ENCODE results near the gene CDK13. TPM values are rescaled to one million over a fixed set of nuclear protein-coding genes. Genes with fewer than 3 reads are reported as not detected.

The CDK13 gene
- total RNA-seq, 1 experiment from 2014 or later: 34.9 TPM

GRCh38 chr7:40003597-40003996, 53.5 kb downstream of the CDK13 start:
- intact Hi-C loops (cut with micrococcal nuclease): loop anchor here (5.0 kb wide), 1 partner anchor 51 kb away; the partner anchor contains the start of gene CDK13
- Histone ChIP-seq H3K36me3 (ENCODE audit: low read depth, low read length) (0 out of 2 replicates have a peak, but pooled peaks cover 5% of the 10 kb centered on the region), H3K27me3 (ENCODE audit: low read length) (no peaks in the 10 kb centered on the region), H3K27ac (ENCODE audit: low read length) (no peak overlapping the region), H3K4me2 (ENCODE audit: low read length) (no peak overlapping the region), H2AFZ (ENCODE audit: low read length) (no peak overlapping the region), H3K79me2 (ENCODE audit: low read length) (no peaks in the 10 kb centered on the region), H3K4me1 (ENCODE audit: insufficient read depth, low read length) (peaks cover 6% of the 10 kb centered on the region; the same call in 1 of the 2 replicates), H3K9me2 (replicated peaks; ENCODE audit: low read length) (no peaks in the 10 kb centered on the region), H4K20me1 (ENCODE audit: low read length) (peaks cover 2% of the 10 kb centered on the region; the same call in 1 of the 2 replicates), H3F3A (ENCODE audit: low read length, unreplicated experiment) (no peaks in the 10 kb centered on the region), H3K4me3 (ENCODE audit: low read length) (no peak overlapping the region), H3K9me3 (ENCODE audit: low read length) (no peaks in the 10 kb centered on the region), H3K9ac (ENCODE audit: low read length) (no peak overlapping the region)
- BruUV-seq (replicated peaks): no TSS peak
- no peak for ATAC-seq
- TF ChIP-seq, protein P1, sequence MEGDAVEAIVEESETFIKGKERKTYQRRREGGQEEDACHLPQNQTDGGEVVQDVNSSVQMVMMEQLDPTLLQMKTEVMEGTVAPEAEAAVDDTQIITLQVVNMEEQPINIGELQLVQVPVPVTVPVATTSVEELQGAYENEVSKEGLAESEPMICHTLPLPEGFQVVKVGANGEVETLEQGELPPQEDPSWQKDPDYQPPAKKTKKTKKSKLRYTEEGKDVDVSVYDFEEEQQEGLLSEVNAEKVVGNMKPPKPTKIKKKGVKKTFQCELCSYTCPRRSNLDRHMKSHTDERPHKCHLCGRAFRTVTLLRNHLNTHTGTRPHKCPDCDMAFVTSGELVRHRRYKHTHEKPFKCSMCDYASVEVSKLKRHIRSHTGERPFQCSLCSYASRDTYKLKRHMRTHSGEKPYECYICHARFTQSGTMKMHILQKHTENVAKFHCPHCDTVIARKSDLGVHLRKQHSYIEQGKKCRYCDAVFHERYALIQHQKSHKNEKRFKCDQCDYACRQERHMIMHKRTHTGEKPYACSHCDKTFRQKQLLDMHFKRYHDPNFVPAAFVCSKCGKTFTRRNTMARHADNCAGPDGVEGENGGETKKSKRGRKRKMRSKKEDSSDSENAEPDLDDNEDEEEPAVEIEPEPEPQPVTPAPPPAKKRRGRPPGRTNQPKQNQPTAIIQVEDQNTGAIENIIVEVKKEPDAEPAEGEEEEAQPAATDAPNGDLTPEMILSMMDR (conservative IDR thresholded peaks at IDR 0.05; ENCODE audit: low read depth, low read length): no peak
- no peak for TF ChIP-seq EZH2 (IDR thresholded peaks at IDR 0.05; ENCODE audit: low read length, unreplicated experiment)
- no peak for TF ChIP-seq EZH2phosphoT487 (IDR thresholded peaks at IDR 0.05; ENCODE audit: borderline replicate concordance, low read length)
- no peak for DNase-seq
- CTCF ChIA-PET: no interaction called here
- POLR2A ChIA-PET (ENCODE audit: unreplicated experiment): no interaction called here

DNA sequence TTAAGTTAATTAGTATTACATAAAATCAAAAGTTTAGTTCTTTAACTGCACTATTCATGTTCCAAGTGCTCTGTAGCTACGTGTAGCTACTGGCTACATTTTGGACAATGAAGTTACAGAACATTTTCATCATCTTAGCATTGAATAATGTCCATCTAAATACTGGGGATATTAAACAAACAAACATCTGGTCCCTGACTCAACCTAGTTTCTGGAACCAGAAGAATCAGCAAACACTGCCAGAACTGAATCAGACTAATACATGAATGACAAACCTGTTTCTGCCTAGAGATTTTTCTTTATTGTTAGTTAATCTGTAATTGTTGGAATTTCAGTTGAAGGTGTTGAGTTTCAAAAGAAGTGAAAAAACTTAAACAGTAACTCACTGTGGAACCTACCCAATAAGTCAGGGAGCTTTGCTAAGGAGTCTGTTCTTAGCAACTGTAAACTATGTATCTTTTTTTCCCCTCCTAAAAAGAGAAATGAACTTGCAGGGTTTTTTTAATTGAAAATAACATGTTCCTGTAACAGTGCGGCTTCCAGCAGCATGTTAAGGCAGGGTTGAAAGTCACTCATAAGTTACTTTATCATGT, 58.3 kb downstream of the CDK13 start:
- Histone ChIP-seq H3K4me2 (ENCODE audit: low read length) (peak overlapping the region; percentile 20; the same call in 1 of the 2 replicates), H3K27me3 (ENCODE audit: low read length) (no peaks in the 10 kb centered on the region), H3K9ac (ENCODE audit: low read length) (no peak overlapping the region), H3K27ac (ENCODE audit: low read length) (no peak overlapping the region), H2AFZ (ENCODE audit: low read length) (no peak overlapping the region), H3K4me3 (ENCODE audit: low read length) (no peak overlapping the region), H3F3A (ENCODE audit: low read length, unreplicated experiment) (no peaks in the 10 kb centered on the region), H3K9me3 (ENCODE audit: low read length) (no peaks in the 10 kb centered on the region), H3K36me3 (ENCODE audit: low read depth, low read length) (peaks cover 7% of the 10 kb centered on the region; the same call in 1 of the 2 replicates), H3K79me2 (ENCODE audit: low read length) (no peaks in the 10 kb centered on the region), H3K9me2 (replicated peaks; ENCODE audit: low read length) (no peaks in the 10 kb centered on the region), H3K4me1 (ENCODE audit: insufficient read depth, low read length) (peaks cover 5% of the 10 kb centered on the region; the same call in 1 of the 2 replicates), H4K20me1 (ENCODE audit: low read length) (peaks cover 4% of the 10 kb centered on the region; the same call in 1 of the 2 replicates)
- intact Hi-C loops (cut with micrococcal nuclease): no loop called here
- peak; percentile 54 for DNase-seq
- TF ChIP-seq EZH2 (IDR thresholded peaks at IDR 0.05; ENCODE audit: low read length, unreplicated experiment): no peak
- TF ChIP-seq EZH2phosphoT487 (IDR thresholded peaks at IDR 0.05; ENCODE audit: borderline replicate concordance, low read length): no peak
- TF ChIP-seq, protein P1 (conservative IDR thresholded peaks at IDR 0.05; ENCODE audit: low read depth, low read length): no peak
- ChIA-PET POLR2A (ENCODE audit: unreplicated experiment) (no interaction called here), CTCF (interaction anchor here (0.6 kb wide), 1 partner anchor 92 kb away, joined by 4 read pairs; no protein-coding TSS in a partner anchor)
- peak; percentile 91 for ATAC-seq
- no TSS peak for BruUV-seq (replicated peaks)

GRCh38 chr7:40009301-40009700, 59.2 kb downstream of the CDK13 start:
- Histone ChIP-seq H3K4me3 (ENCODE audit: low read length) (no peak overlapping the region), H3K27ac (ENCODE audit: low read length) (no peak overlapping the region), H3K36me3 (ENCODE audit: low read depth, low read length) (peaks cover 3% of the 10 kb centered on the region; the same call in 1 of the 2 replicates), H3K79me2 (ENCODE audit: low read length) (no peaks in the 10 kb centered on the region), H2AFZ (ENCODE audit: low read length) (no peak overlapping the region), H3K4me1 (ENCODE audit: insufficient read depth, low read length) (peaks cover 5% of the 10 kb centered on the region; the same call in 1 of the 2 replicates), H3F3A (ENCODE audit: low read length, unreplicated experiment) (no peaks in the 10 kb centered on the region), H4K20me1 (ENCODE audit: low read length) (peaks cover 4% of the 10 kb centered on the region; the same call in 1 of the 2 replicates), H3K9me2 (replicated peaks; ENCODE audit: low read length) (no peaks in the 10 kb centered on the region), H3K9me3 (ENCODE audit: low read length) (no peaks in the 10 kb centered on the region), H3K9ac (ENCODE audit: low read length) (no peak overlapping the region), H3K4me2 (ENCODE audit: low read length) (no peak overlapping the region), H3K27me3 (ENCODE audit: low read length) (no peaks in the 10 kb centered on the region)
- POLR2A ChIA-PET (ENCODE audit: unreplicated experiment): no interaction called here
- DNase-seq (no peak), ATAC-seq (no peak)
- intact Hi-C loops (cut with micrococcal nuclease): no loop called here
- BruUV-seq (replicated peaks): no TSS peak
- CTCF ChIA-PET: no interaction called here
- no peak for TF ChIP-seq EZH2 (IDR thresholded peaks at IDR 0.05; ENCODE audit: low read length, unreplicated experiment)
- TF ChIP-seq EZH2phosphoT487 (IDR thresholded peaks at IDR 0.05; ENCODE audit: borderline replicate concordance, low read length): no peak
- TF ChIP-seq, protein P1 (conservative IDR thresholded peaks at IDR 0.05; ENCODE audit: low read depth, low read length): no peak
